ENCODE results near the gene ZNF267.

GRCh38 chr16:31869511-31870201 lies 4.0 kb upstream of the ZNF267 start:
- TF ChIP-seq CTCF (IDR thresholded peaks at IDR 0.05; ENCODE audit: insufficient read depth, low read depth, low read length) (no peak), EZH2 (IDR thresholded peaks at IDR 0.05; ENCODE audit: insufficient read depth, low read length) (no peak)
